Fibroblast of skin of right biceps (primary cell): Measurements from ENCODE around the gene SGCD.
A peak's percentile ranks its signal among the peaks of the same experiment; 100 is the strongest.

ENCODE experiments used
- DNase-seq: peaks from one replicate; pipeline ENCODE4 v3.0.0-alpha.2; 2013

Gene SGCD

DNA sequence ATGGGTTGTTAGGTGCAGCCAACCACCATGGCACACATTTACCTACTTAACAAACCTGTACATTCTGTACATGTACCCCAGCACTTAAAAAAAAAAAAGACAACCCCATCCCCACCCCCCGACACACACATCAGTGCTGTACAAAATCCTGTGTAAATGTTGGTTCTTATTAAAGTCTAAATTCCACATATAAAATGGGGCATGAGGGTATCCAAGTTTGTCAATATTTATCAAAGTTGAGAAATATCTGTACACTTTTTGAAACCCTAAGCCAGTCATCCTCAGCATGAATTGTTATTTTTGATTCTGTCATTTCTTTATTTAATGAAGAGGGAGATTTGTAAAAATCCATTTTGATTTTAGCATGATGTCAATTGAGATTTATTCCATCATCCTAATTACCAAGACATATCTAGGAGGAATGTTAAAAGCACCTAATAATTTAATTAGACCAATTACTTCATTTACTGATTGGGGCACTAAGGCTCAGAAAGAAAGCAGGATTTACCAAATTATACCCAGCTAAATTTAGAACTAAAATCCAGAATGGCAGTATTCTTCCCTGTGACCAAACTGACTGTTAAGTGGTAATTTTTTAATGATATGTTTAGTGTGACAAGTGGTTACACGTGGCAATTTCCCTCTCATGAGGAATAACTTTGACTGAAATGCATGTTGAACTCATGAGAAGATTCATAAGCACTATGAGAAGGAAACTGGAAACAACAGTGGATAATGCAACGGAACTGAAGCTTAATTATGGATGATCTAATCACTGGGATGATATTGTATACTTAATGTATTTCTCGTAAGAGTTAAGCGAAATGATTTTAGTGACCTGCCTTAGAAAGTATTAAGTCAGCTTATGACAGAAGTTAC, 195.9 kb downstream of the SGCD start:
- no peak for DNase-seq

DNA sequence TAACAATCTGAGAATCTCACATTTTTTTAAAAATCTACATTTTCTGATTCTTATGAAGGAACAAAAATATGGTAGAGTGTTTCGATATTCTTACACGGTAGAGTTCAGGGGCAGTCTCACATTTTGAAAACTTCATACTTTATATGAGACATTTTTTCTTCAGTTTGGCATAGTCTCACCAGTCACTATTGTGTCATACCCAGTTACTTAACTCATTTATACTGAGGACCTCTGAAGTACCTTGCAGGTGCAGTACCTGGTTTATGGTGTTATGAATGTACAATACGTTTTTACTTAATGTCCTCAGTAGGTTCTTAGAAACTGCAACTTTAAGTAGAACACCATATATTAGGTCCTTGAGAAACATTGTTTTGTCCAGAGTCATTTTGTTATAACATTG, 196.6 kb downstream of the SGCD start:
- no peak for DNase-seq

DNA sequence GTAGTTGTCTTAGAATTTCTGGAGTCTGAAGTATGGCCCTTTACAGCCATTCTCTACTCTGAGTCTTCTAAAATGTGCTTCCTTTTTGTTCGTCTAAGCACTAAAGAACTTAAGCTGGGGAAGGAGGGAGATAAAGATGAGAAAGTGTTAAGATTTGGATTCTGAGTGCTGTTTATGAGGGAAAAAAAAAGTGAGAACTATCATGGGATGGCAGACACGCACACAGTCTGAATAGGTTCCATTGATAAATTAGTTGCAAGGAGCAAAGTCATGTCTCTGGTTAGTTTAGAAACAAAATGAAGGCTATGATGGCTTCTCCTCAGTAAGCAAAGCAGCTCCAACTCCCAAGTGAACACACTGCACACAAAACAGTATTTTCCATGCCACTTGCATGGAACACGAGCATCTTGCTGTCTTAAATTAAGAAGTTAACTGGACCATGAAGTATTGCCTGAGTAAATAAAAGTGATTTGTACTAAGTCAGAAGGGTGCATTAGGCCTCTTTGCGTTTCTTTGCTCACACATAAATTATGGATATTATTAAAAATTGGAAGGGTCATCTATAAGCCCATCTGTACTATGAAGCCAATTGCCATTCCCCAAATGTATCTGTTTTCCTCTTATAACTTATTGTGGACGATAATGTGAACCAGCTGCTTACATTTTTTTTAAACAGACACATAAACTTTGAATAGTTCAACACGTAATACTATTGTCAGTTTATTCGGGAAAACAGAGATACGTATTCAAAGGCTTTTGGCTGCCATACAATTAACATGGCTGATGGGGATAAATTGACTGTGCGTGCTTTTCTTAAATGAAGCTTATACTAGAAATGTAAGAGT, 199.3 kb downstream of the SGCD start:
- peak; percentile 32 for DNase-seq

DNA sequence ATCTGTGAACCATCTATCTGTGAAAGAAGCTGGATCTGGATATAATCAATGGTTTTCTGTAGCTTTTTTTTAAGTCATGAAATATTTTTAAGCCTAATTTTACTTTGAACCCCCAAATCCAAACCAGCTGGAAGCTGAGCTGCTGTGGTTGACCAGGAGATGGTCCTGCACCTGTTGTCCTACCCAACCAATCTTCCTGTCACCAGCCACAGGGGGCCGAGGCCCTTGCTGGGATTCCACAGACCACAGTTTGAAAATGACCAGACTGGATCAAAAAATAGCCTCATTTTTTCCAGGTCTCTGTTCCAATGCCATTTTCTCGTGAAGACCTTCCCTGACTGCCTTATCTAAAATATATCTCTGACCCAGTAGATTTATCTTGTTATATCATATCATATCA, 200.6 kb downstream of the SGCD start:
- DNase-seq, result no peak

DNA sequence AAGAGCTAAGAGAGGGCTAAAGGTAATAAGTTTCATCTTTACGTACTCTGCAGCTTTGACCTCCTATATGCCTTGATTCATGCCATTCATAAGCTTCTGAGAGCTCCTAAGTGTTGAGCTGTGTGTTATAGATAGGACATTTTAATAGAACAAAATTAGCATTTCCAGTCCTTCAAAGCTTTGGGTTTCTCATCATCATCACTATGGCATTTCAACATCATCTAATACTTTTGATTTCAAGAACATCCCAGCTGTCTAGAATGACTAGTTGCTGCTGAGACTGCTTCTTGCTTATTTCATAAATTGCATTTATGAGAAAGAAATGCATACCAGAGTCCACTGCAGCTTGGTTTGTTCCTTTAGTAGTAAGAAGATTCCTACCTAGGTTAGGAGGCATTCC, 201.7 kb downstream of the SGCD start:
- DNase-seq, result no peak

DNA sequence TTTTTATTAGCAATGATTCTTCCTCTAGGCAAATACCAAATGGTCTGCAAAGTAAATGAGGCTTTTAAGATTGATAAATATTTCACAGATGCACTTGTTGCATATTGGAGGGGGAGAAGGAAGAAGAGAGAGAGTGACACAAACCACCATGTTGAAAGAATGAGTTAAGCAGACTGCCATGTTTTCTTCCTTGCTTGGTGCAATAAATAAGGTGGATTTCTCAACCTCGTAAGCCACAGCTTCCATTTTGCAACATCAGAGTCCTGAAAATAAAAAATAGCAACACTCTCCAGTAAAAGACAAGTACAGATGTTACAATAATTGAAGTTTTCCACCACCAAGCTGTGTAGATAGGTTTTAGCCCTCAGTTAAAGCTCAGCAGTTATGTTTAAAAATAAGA, 202.9 kb downstream of the SGCD start:
- DNase-seq, result no peak

DNA sequence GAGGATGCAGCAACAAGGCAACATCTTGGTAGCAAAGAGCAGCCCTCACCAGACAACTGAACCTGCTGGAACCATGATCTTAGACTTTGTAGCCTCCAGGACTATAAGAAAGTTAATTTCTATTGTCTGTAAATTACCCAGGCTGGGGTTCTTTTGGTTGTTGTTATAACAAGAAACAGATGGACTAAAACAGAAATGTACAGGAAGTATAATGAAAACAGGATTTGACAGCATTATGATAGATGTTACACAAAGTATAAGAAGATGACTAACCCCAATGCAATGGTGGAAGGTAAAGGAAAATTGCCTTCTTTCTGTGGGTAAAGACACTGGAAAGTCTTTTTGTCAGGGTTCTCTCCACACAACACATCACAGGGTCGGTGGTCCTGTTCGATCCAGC, 204.2 kb downstream of the SGCD start:
- peak; percentile 64 for DNase-seq

DNA sequence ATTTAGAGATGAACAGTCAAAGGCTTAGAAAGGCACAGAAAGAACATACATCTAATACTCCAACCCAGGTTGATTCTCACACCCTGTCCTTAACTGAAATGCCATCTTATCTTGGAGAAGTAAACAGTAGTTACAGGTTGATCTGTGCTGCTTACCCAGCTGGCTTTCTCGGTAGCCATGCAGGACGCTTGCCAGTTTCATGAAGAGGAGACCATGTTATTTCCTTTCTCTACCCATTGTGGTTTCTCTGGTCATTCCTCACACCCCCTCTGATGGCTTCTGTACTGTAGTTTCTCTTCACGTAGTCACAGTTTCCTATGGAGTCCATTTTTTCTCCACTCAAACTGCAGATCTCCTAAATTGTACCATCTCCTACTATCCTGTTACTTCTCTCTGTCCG, 206.0 kb downstream of the SGCD start:
- no peak for DNase-seq

DNA sequence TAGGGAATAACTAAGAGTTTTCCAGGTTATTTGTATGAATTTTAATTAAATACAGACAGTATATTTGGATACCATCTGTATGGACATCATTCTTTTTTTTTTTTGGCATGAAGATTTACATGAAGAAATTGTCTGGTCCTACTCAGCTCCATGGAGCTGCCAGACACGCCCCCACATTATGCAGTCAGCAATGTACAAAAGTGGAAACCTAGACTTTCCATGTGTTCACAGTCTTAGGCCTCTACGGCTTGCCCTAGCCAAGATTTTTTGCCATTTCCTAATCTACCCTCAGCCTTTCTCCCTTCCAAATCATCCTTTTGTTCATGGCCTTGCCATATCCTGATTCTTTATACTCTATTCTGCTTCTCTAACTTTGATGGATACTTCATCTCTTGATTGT, 207.1 kb downstream of the SGCD start:
- DNase-seq, result no peak

DNA sequence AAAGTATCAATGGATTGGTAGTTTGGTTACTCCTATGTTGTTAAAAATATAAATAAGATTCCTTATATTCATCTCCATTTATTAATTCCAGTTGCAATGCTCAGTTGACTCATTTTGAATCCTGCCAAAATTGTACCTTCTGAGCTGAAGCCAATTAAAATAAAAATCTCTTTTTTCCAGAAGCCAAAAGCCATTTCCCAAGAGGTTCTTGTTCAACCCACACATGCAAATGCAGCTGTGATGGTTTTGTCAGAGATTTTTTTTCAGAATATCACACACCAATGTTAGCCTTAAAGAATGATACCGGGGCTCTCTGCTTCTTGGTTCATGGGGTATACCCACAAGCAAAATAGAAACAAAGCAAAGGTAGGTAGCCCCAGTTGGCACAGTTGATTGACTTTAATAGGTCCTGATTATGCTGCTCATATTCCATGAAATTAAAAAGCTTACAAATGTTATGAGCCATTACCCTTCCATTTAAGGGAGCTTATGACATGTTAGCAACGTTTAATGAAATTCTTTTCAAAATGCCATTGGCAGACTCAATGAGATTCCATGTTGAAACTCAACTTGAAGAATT, 208.0 kb downstream of the SGCD start:
- peak; percentile 70 for DNase-seq

DNA sequence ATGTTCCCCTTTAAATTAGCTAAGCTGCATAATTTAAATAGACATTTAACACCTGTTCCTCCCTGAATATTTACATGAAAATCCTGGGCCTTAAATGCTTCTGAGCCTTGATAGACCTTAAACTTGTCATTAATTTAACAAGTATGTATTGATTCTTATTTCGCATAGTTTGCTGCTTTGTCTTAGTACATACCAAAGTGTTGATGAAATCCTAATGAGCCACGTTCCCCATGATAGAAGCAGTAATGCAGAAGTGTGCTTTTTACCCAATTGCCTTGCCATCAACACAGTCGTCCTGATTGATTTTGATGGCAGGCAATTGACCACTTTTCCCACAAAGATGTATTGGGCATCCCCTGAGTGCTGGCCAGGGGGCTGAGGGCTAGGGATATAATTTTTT, 213.5 kb downstream of the SGCD start:
- DNase-seq, result peak; percentile 42

DNA sequence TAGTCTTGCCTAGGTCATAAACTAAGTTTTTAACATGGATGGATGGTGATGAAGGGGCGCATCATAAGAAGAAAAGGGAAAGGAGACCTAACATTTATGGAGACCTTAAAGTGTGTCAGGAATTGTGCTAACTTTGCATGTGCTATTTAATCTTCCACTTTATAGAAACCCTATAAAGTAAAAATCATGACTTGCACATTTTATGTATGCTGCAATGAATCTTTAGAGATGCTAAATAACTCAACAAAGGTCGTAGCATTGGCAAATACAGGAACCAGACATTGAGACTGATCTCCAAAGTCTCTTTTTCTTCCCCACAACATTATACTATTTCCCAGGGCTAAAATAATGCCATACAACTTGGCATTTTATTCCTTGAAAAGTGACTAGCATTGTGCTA, 214.6 kb downstream of the SGCD start:
- no peak for DNase-seq

DNA sequence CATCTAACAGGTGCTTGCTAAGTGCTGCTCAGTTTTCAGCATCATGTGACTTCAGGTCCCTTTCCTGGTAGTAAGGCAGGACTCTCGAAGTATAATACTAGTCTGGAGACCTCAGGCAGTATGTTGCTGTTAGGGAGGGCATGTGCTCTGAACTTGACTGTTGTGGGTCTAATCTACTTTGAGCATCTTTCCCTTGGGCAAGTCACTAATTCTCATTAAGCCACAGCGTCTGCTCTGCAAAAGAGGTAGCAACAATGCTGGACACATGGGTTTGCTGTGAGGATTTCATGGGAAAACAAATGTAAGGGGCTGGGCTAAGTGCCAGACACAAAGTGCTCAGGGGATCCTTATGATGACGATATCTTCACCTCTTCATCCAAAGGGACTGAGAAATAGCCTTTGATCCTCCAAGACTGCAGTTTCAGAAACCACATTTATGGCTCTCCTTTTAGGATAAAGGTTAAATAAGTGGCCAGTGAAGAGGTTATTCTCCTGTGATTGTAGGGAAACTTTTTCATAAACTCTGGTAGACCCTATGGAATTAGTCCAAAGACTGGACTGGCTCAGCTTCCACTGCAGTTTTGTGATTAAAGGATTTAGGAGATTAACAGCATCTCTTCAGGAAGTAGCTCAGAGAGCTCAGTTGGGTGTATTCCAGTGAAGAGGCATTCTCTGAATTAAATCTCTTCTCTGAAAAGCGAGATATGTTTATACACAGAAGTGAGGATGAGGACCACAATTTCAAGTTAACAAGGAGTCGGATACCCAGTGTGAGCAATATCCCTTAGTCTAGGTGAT, 216.6 kb downstream of the SGCD start:
- no peak for DNase-seq

DNA sequence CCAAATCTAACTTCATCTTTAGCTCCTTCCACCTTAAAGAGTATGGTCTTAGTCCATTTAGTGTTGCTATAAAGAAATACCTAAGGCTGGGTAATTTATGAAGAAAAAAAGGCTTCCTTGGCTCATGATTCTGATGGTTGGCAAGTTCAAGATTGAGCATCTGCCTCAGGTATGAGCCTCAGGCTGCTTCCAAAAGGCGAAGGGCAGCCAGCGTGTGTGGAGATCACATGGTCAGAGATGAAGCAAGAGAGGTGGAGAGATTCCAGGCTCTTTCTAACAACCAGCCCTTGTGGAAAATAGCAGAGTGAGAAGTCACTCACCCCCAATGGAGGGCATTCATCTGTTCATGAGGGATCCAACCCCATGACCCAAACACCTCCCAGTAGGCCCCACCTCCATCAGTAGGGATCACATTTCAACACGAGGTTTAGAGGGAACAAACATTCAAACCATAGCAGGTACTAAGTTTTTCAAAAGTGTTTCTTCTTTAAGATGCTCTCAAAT, 225.9 kb downstream of the SGCD start:
- DNase-seq, result no peak

DNA sequence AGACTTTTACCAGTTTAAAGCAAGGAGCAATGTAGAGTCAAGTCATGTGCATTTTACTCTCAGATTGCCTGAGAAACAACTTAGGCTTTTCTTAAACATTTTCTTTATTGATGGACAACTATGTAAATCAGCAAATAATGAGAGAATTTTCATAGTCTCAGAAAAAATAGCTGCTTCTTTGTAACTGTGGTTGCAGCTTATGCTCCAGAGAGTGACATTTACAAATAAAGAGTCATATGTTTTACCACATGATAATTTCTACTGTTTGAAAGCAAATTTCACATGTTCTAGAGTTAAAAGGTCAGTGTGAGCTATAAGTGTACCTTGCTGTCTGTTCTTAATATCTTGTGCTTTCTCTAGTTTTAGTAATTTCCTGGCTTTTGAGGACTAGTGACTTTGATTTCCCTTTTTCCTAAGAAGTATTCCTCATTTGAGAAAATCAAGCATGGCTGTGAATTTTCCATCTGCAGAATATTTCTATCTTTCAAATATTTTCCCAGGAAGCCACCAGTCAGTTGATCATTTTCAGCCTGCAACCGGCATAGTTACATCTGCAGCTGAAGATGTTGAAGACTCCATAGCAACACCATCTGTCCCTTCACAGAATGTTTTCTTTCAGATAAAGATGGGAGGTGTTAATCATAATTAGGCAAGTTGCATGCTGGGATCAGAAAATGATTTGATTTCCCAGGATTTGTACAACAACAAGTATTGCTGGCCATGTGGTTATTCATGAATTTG, 229.9 kb downstream of the SGCD start:
- DNase-seq, result no peak

DNA sequence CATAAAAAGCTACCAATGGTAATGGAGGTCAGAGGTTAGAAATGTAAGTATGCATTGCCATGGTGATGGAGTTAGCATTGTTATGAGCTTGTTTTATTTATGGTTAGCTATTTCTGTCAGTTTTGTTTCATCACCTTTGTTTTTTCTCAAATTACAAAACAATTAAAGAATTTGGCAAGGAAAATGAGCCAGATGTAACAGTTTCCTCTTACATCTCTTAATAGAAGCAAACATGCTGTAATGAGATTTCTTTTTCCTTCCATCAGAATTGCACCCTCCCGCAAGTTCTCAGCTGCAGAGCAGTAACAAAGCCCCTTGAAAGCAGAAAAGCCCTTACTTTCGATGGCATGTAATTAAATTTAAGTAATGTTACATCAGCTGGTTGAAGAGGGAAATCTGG, 233.0 kb downstream of the SGCD start:
- DNase-seq, result no peak

DNA sequence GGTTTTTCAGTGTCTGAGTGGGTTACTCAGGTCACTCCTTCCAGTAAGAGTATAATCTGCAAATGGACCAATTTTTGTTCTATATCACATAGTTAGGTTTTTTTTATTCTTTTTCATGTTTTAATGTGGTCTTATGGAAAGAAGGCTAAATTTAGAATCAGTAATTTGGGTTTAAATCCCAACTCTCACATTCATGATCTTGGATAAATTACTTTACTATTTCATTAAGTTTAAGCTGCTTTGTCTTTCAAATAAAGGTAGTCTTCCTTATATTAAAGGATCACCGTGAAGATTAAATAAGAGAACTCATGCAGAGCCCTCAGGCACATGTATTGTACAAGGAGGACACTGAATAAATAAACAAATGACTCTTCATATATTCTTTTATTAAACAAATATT, 234.7 kb downstream of the SGCD start:
- DNase-seq, result no peak

DNA sequence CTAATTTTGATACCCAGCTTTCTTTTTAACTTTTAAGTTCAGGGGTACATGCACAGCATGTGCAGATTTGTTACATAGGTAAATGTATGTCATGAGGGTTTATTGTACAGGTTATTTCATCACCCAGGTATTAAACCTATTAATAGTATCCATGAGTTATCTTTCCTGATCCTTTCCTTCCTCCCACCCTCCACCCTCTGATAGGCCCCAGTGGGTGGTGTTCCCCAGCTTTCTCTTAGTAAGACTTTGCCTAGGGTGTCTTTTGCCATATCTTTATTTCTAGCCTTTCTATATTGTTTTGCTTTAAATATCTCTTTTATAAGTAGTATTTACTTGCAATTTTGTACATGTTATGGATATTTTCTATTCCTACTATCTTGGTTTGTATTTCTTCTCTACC, 243.7 kb downstream of the SGCD start:
- DNase-seq, result no peak

DNA sequence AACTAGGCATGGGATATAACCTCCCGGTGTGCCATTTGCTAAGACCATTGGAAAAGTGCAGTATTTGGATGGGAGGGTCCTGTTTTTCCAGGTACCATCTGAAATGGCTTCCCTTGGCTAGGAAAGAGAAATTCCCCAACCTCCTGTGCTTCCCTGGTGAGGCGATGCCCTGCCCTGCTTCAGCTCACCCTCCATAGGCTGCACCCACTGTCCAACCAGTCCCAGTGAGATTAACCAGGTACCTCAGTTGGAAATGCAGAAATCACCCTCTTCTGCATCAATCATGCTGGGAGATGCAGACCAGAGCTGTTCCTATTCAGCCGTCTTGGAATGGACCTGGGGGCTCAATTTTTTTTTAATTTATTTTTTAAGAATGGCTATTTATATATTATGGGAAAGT, 254.8 kb downstream of the SGCD start:
- no peak for DNase-seq

DNA sequence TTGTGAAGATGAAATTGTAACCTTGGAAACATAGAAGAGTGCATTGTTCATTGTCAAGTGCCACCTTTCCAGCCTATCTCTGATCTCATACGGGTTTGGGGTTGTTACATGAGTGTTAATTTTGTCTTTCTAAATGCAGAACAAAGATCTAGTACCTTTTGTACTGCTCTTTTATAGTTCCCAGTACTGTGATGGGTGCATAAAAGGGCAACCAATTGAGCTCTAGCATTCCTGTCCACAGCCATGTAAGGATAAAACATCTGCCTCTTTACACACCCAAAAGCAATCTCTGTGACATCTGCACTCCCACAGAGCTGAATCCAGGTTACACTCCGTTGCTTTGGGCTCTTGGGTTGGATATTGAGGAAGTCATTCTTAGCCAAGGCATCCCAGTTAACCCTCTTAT, 255.2 kb downstream of the SGCD start:
- DNase-seq, result no peak

DNA sequence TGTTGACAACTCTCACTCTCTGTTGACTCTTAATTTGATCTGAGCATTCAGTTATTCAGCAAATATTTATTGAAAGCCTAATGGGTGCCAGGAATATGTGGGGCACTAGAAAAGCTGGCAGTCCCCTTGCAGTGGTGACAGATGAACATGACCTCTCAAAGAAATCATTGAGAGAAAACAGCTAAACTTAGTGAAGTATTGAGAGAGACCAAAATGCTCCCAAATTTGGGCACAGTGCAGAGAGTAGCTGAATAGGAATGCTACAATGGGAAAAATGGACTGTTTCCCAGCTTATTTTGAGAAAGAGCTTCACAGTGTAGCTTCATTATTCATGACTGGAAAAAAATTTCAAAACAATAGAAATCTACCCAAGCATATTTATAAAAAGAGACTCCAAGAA, 257.9 kb downstream of the SGCD start:
- DNase-seq, result no peak

DNA sequence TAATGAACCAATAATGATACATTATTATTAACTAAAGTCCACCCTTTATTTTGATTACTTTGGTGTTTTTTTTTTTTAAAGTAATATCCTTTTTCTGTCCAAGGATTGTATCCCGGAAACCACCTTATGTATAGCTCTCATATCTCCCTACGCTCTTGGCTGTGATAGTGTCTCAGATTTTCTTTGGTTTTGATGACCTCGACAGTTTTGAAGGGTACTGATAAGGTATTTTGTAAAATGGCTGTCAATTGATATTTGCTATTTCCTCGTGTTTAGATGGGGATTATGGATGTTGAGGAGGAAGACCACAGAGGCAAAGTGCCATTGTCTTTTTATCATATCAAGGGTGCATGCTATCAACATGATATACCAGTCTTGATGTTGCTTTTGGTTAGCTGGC, 259.0 kb downstream of the SGCD start:
- no peak for DNase-seq
